Measurements from ENCODE around the gene TREM1.

DNA sequence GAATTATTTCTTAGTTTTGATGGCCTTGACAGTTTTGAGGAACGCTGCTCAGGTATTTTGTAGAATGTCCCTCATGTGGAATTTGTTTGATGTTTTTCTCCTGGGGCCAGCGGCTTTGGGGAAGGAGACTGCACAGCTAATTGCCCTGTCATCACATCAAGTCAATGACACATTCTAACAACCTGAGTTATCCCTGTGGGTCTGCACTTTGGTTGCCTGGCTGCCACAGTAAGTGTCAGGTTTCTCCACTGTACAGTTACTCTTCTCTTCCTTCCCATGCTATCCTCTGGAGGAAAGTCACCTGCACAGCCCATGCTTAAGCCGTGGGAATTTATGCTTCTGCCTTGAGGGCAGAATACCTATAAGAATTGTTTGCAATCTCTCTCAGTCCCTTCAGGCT is 59.7 kb downstream of the TREM1 start:
- no peak for TF ChIP-seq POLR2AphosphoS5 (IDR thresholded peaks at IDR 0.05)
- no peak for TF ChIP-seq POLR2A (IDR thresholded peaks at IDR 0.05; ENCODE audit: low read depth)
